Measurements from ENCODE around the gene MLXIP. TPM values are rescaled to one million over a fixed set of nuclear protein-coding genes. Genes with fewer than 3 reads are reported as not detected.

The MLXIP gene
- total and polyA plus RNA-seq, 2 of the 8 experiments (the other 6 are each of a cell fraction or from before 2014, with no cell fraction given), result 5.5 to 40.5 TPM

DNA sequence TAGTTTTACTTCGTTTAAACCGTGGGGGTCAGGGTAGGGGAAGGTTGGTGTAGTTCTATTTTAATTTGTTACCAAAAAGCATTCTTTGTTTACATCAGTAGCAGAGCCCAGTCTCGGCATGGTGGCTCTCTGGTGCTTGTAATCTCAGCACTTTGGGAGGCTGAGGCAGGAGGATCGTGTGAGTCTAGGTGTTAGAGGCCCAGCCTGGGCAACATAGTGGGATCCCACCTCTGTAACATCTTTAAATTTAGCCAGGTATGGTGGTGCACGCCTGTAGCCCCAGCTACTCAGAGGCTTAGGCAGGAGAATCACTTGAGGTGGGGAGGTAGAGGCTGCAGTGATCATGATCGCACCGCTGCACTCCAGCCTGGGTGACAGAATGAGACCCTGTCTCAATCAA is 106.5 kb downstream of the MLXIP start:
- no peak overlapping the region for H4K8ac ChIP-seq (ENCODE audit: extremely low read depth, insufficient read depth, low read length)
- H3K18ac ChIP-seq (ENCODE audit: extremely low read depth, low read length), result no peak overlapping the region
- H3K14ac ChIP-seq (ENCODE audit: insufficient read length), result no peak overlapping the region
- no peak overlapping the region for H2BK5ac ChIP-seq (ENCODE audit: low read depth, low read length)
- no peak overlapping the region for H3K4me2 ChIP-seq (ENCODE audit: insufficient read depth in 1 of 2, low read depth in 2 of 2, low read length in 2 of 2)
- H3K4me1 ChIP-seq (replicated peaks in 1 of 4; ENCODE audit: control insufficient read depth in 3 of 4, insufficient read depth in 4 of 4, low read length in 3 of 4), result peaks cover 0 to 4% (median 2%) of the 10 kb centered on the region in 4 experiments; a peak in 3 of 7 replicates
- H2AK5ac ChIP-seq (ENCODE audit: low read depth, low read length), result no peak overlapping the region
- ChIA-PET POLR2A (ENCODE audit: partially characterized antibody) (no interaction called here), CTCF (ENCODE audit: partially characterized antibody) (interaction anchor here (1.1 kb wide), 1 partner anchor 22 kb away, joined by 3 read pairs; no protein-coding TSS in a partner anchor)
- no peak overlapping the region for H2BK15ac ChIP-seq (ENCODE audit: low read length)
- no peak overlapping the region for H2BK12ac ChIP-seq (ENCODE audit: low read depth, low read length)
- FAIRE-seq (no peak), DNase-seq (ENCODE audit: low read depth in 1 of 2, low spot score in 2 of 2) (no peak)
- H2AFZ ChIP-seq (ENCODE audit: low read length), result no peak overlapping the region
- no peaks in the 10 kb centered on the region for H3K79me2 ChIP-seq (ENCODE audit: control insufficient read depth in 1 of 2, insufficient read depth in 2 of 2, low read length in 2 of 2)
- no peak overlapping the region for H4K91ac ChIP-seq (replicated peaks; ENCODE audit: insufficient read length, low read length)
- no peak overlapping the region for H2BK20ac ChIP-seq (ENCODE audit: low read length)
- H3K4me3 ChIP-seq (ENCODE audit: extremely low read depth in 1 of 4, insufficient read depth in 2 of 4, low read depth in 3 of 4, low read length in 4 of 4), result no peak overlapping the region
- WGBS, 2 experiments (ENCODE audit: extremely low coverage in 1 of 2, insufficient coverage in 1 of 2, insufficient read length in 1 of 2, insufficient replicate concordance in 2 of 2, low coverage in 1 of 2, low lambda C conversion rate in 2 of 2, missing lambda C conversion rate in 1 of 2), result 87% methylated on average over 7 of the region's 7 CpGs; no CpG with 5 or more reads in 1 of the 2 experiments
- H4K20me1 ChIP-seq (replicated peaks in 1 of 2; ENCODE audit: control insufficient read depth in 1 of 2, insufficient read depth in 2 of 2, low read length in 2 of 2), result no peaks in the 10 kb centered on the region
- no peak overlapping the region for H3K56ac ChIP-seq (replicated peaks; ENCODE audit: insufficient read length, low read depth, low read length)
- H3K9me3 ChIP-seq (ENCODE audit: insufficient read depth in 2 of 2, low read depth in 1 of 2, low read length in 1 of 2), result no peaks in the 10 kb centered on the region
- H4K5ac ChIP-seq (ENCODE audit: insufficient read length, low read depth, low read length), result no peak overlapping the region
- no peak overlapping the region for H3K27ac ChIP-seq (ENCODE audit: low read depth, low read length)
- no peak overlapping the region for H3K23ac ChIP-seq (ENCODE audit: insufficient read length)
- no peaks in the 10 kb centered on the region for H3K79me1 ChIP-seq (ENCODE audit: low read depth, low read length)
- H3K4ac ChIP-seq (replicated peaks; ENCODE audit: insufficient read length, low read depth, low read length), result no peak overlapping the region
- H3K27me3 ChIP-seq (replicated peaks in 1 of 4; ENCODE audit: control insufficient read depth in 3 of 4, extremely low read depth in 1 of 4, insufficient read depth in 3 of 4, low read length in 3 of 4), result peaks cover 0 to 6% (median 2%) of the 10 kb centered on the region in 4 experiments; a peak in 5 of 7 replicates
- no peaks in the 10 kb centered on the region for H3K36me3 ChIP-seq (ENCODE audit: control insufficient read depth in 2 of 4, insufficient read depth in 4 of 4, low read length in 3 of 4)
- peaks cover 4% of the 10 kb centered on the region; the same call in 1 of the 2 replicates for H3K23me2 ChIP-seq (ENCODE audit: low read depth, low read length)
- no peak overlapping the region for H2BK120ac ChIP-seq (replicated peaks; ENCODE audit: low read depth, low read length)
- no peak overlapping the region for H3K9ac ChIP-seq (replicated peaks in 1 of 4; ENCODE audit: extremely low read depth in 1 of 4, low read depth in 3 of 4, low read length in 3 of 4)
- no peak for TF ChIP-seq MAFK (IDR thresholded peaks at IDR 0.05; ENCODE audit: low read depth, low read length)
- no peak for TF ChIP-seq RAD21 (IDR thresholded peaks at IDR 0.05 in 1 of 2, conservative IDR thresholded peaks at IDR 0.05 in 1 of 2; ENCODE audit: low read depth in 2 of 2, low read length in 2 of 2)
- TF ChIP-seq SIRT6 (IDR thresholded peaks at IDR 0.05; ENCODE audit: low read length), result no peak
- TF ChIP-seq TAF1 (IDR thresholded peaks at IDR 0.05; ENCODE audit: low read depth, low read length), result no peak
- TF ChIP-seq CHD2 (IDR thresholded peaks at IDR 0.05; ENCODE audit: low read length), result no peak
- TF ChIP-seq TCF12 (IDR thresholded peaks at IDR 0.05; ENCODE audit: low read depth, low read length), result no peak
- TF ChIP-seq BACH1 (IDR thresholded peaks at IDR 0.05; ENCODE audit: low read length), result no peak
- no peak for TF ChIP-seq FOSL1 (IDR thresholded peaks at IDR 0.05; ENCODE audit: insufficient read depth, low read depth, low read length)
- TF ChIP-seq ZNF274 (IDR thresholded peaks at IDR 0.05; ENCODE audit: borderline replicate concordance, extremely low read depth, low read length), result no peak
- no peak for TF ChIP-seq BRCA1 (IDR thresholded peaks at IDR 0.05; ENCODE audit: low read depth, low read length)
- TF ChIP-seq YY1 (IDR thresholded peaks at IDR 0.05; ENCODE audit: low read depth, low read length), result no peak
- TF ChIP-seq SRF (IDR thresholded peaks at IDR 0.05; ENCODE audit: low read depth, low read length), result no peak
- TF ChIP-seq EP300 (IDR thresholded peaks at IDR 0.05; ENCODE audit: borderline replicate concordance in 1 of 2, low read depth in 2 of 2, low read length in 2 of 2), result no peak
- no peak for TF ChIP-seq CHD1 (IDR thresholded peaks at IDR 0.05; ENCODE audit: low read depth, low read length)
- TF ChIP-seq NRF1 (IDR thresholded peaks at IDR 0.05; ENCODE audit: low read depth, low read length), result no peak
- no peak for TF ChIP-seq HDAC6 (IDR thresholded peaks at IDR 0.05; ENCODE audit: low read depth, low read length)
